ENCODE results near the gene TBL1Y.

GRCh38 chrY:7013051-7013450 lies 102.6 kb downstream of the TBL1Y start:
- TF ChIP-seq, protein P1, sequence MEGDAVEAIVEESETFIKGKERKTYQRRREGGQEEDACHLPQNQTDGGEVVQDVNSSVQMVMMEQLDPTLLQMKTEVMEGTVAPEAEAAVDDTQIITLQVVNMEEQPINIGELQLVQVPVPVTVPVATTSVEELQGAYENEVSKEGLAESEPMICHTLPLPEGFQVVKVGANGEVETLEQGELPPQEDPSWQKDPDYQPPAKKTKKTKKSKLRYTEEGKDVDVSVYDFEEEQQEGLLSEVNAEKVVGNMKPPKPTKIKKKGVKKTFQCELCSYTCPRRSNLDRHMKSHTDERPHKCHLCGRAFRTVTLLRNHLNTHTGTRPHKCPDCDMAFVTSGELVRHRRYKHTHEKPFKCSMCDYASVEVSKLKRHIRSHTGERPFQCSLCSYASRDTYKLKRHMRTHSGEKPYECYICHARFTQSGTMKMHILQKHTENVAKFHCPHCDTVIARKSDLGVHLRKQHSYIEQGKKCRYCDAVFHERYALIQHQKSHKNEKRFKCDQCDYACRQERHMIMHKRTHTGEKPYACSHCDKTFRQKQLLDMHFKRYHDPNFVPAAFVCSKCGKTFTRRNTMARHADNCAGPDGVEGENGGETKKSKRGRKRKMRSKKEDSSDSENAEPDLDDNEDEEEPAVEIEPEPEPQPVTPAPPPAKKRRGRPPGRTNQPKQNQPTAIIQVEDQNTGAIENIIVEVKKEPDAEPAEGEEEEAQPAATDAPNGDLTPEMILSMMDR (conservative IDR thresholded peaks at IDR 0.05; ENCODE audit: low read length): no peak
- no peak for TF ChIP-seq EZH2phosphoT487 (IDR thresholded peaks at IDR 0.05; ENCODE audit: borderline replicate concordance)

All from Loucy (cell line).